Loucy (cell line): Measurements from ENCODE around the gene FGA.

Experiments used
- H2AFZ ChIP-seq: fragments of 200-600 bp; sonication (generic); 2 replicates; pipeline ENCODE4 v1.6.0; 2016; ENCODE audit warnings: antibody characterized with exemption, mild to moderate bottlenecking, low read length, moderate library complexity
- H3F3A ChIP-seq: fragments of 200-600 bp; 2 replicates; pipeline ENCODE4 v1.6.0; 2016; ENCODE audit warnings: antibody characterized with exemption, low read depth, mild to moderate bottlenecking
- H3K27me3 ChIP-seq: fragments of 200-600 bp; sonication (generic); 2 replicates; pipeline ENCODE4 v1.6.1; 2014; ENCODE audit warnings: low read length, mild to moderate bottlenecking; ENCODE audit not compliant: insufficient read depth, poor library complexity, severe bottlenecking
- H3K36me3 ChIP-seq: fragments of 200-600 bp; sonication (generic); 2 replicates; pipeline ENCODE4 v1.6.1; 2016; ENCODE audit warnings: low read length; ENCODE audit not compliant: insufficient read depth
- H3K4me1 ChIP-seq: fragments of 200-600 bp; sonication (generic); 2 replicates; pipeline ENCODE4 v1.5.1; 2014; ENCODE audit warnings: low read length, mild to moderate bottlenecking; ENCODE audit not compliant: insufficient read depth, poor library complexity, severe bottlenecking
- H3K4me2 ChIP-seq: fragments of 200-600 bp; sonication (generic); 2 replicates; pipeline ENCODE4 v1.6.0; 2014; ENCODE audit warnings: antibody characterized with exemption, low read length, low read depth, mild to moderate bottlenecking; ENCODE audit not compliant: poor library complexity, severe bottlenecking
- H3K4me3 ChIP-seq: fragments of 200-600 bp; sonication (generic); 2 replicates; pipeline ENCODE4 v1.5.1; 2014; ENCODE audit warnings: low read length, mild to moderate bottlenecking, mixed read lengths; ENCODE audit not compliant: poor library complexity, severe bottlenecking
- H3K79me2 ChIP-seq: fragments of 200-600 bp; sonication (generic); 2 replicates; pipeline ENCODE4 v1.6.1; 2014; ENCODE audit warnings: low read length; ENCODE audit not compliant: insufficient read depth
- H3K9ac ChIP-seq: fragments of 200-600 bp; sonication (generic); 2 replicates; pipeline ENCODE4 v1.6.0; 2014; ENCODE audit warnings: mild to moderate bottlenecking, low read depth, low read length, moderate library complexity; ENCODE audit not compliant: poor library complexity, severe bottlenecking
- H3K9me2 ChIP-seq: fragments of 200-600 bp; sonication (generic); replicated peaks from 2 replicates; pipeline ENCODE4 v1.6.1; 2016; ENCODE audit warnings: low read depth, low read length, mixed read lengths
- H3K9me3 ChIP-seq: fragments of 200-600 bp; sonication (generic); 2 replicates; pipeline ENCODE4 v1.6.1; 2014; ENCODE audit warnings: mild to moderate bottlenecking, antibody characterized with exemption, low read length, low read depth; ENCODE audit not compliant: insufficient read depth
- H4K20me1 ChIP-seq: fragments of 200-600 bp; sonication (generic); 2 replicates; pipeline ENCODE4 v1.6.0; 2014; ENCODE audit warnings: antibody characterized with exemption, low read length, mild to moderate bottlenecking; ENCODE audit not compliant: insufficient read depth, poor library complexity, severe bottlenecking
- EZH2phosphoT487 ChIP-seq: fragments of 200-600 bp; IDR thresholded peaks from 2 replicates; pipeline ENCODE4 v1.6.1; 2018; ENCODE audit warnings: antibody characterized with exemption, mild to moderate bottlenecking, moderate library complexity, borderline replicate concordance
- TF ChIP-seq, protein P1 (sequence below): fragments of 200-600 bp; sonication (generic); conservative IDR thresholded peaks from 2 replicates; pipeline ENCODE4 v1.5.1; 2014; ENCODE audit warnings: mild to moderate bottlenecking, antibody characterized with exemption, low read length

Gene FGA

GRCh38 chr4:154630324-154630723 is 39.8 kb upstream of the FGA start:
- Histone ChIP-seq H4K20me1 (no peaks in the 10 kb centered on the region), H3K4me1 (no peaks in the 10 kb centered on the region), H3F3A (no peaks in the 10 kb centered on the region), H3K4me2 (no peak overlapping the region), H2AFZ (no peak overlapping the region), H3K27me3 (no peaks in the 10 kb centered on the region), H3K9me3 (no peaks in the 10 kb centered on the region), H3K79me2 (no peaks in the 10 kb centered on the region), H3K4me3 (no peak overlapping the region), H3K9me2 (no peaks in the 10 kb centered on the region), H3K9ac (no peak overlapping the region), H3K36me3 (no peaks in the 10 kb centered on the region)
- TF ChIP-seq, protein P1, sequence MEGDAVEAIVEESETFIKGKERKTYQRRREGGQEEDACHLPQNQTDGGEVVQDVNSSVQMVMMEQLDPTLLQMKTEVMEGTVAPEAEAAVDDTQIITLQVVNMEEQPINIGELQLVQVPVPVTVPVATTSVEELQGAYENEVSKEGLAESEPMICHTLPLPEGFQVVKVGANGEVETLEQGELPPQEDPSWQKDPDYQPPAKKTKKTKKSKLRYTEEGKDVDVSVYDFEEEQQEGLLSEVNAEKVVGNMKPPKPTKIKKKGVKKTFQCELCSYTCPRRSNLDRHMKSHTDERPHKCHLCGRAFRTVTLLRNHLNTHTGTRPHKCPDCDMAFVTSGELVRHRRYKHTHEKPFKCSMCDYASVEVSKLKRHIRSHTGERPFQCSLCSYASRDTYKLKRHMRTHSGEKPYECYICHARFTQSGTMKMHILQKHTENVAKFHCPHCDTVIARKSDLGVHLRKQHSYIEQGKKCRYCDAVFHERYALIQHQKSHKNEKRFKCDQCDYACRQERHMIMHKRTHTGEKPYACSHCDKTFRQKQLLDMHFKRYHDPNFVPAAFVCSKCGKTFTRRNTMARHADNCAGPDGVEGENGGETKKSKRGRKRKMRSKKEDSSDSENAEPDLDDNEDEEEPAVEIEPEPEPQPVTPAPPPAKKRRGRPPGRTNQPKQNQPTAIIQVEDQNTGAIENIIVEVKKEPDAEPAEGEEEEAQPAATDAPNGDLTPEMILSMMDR, result no peak
- no peak for TF ChIP-seq EZH2phosphoT487

- Histone ChIP-seq H3K9ac (no peak overlapping the region), H4K20me1 (no peaks in the 10 kb centered on the region)
Measured at GRCh38 chr4:154626793-154627484, 36.4 kb upstream of the FGA start.

GRCh38 chr4:154625971-154626370 is 35.4 kb upstream of the FGA start:
- Histone ChIP-seq H3F3A (no peaks in the 10 kb centered on the region), H3K9me3 (no peaks in the 10 kb centered on the region), H3K4me1 (no peaks in the 10 kb centered on the region), H3K4me2 (no peak overlapping the region), H3K9me2 (no peaks in the 10 kb centered on the region), H4K20me1 (no peaks in the 10 kb centered on the region), H2AFZ (no peak overlapping the region), H3K9ac (no peak overlapping the region), H3K36me3 (no peaks in the 10 kb centered on the region), H3K4me3 (no peak overlapping the region), H3K27me3 (no peaks in the 10 kb centered on the region), H3K79me2 (no peaks in the 10 kb centered on the region)
- no peak for TF ChIP-seq EZH2phosphoT487
- TF ChIP-seq, protein P1, result no peak

More at GRCh38 chr4:154626793-154627484, 36.4 kb upstream of the FGA start:
- no peak overlapping the region for H3K4me2 ChIP-seq
- TF ChIP-seq, protein P1, result no peak
- TF ChIP-seq EZH2phosphoT487, result no peak
- no peak overlapping the region for H2AFZ ChIP-seq
- no peaks in the 10 kb centered on the region for H3K27me3 ChIP-seq
- no peaks in the 10 kb centered on the region for H3K79me2 ChIP-seq
- no peaks in the 10 kb centered on the region for H3F3A ChIP-seq
- H3K4me3 ChIP-seq, result no peak overlapping the region
- H3K9me3 ChIP-seq, result no peaks in the 10 kb centered on the region
- H3K4me1 ChIP-seq, result no peaks in the 10 kb centered on the region
- no peaks in the 10 kb centered on the region for H3K36me3 ChIP-seq
- no peaks in the 10 kb centered on the region for H3K9me2 ChIP-seq
